OCI-LY3 (cell line): ENCODE data around the gene CDH4.

Experiments used
- CTCF ChIP-seq: fragments of 200-600, 300-600 bp; sonication (generic); IDR thresholded peaks from 2 replicates; pipeline ENCODE4 v1.5.1; 2014; ENCODE audit warnings: antibody characterized with exemption, low read length, low read depth
- EZH2phosphoT487 ChIP-seq: fragments of 200-600 bp; shearing (Covaris generic); IDR thresholded peaks from 2 replicates; pipeline ENCODE4 v1.6.1; 2018; ENCODE audit warnings: antibody characterized with exemption, mixed run types, low read depth

GRCh38 chr20:61279621-61280150, 27.6 kb downstream of the CDH4 start:
- no peak for TF ChIP-seq CTCF
- TF ChIP-seq EZH2phosphoT487, result no peak
